SK-N-DZ (cell line): ENCODE data around the gene ARHGAP21.

Experiments
- DNase-seq: peaks from one replicate; pipeline ENCODE4 v3.0.0-alpha.2; 2015; ENCODE audit warnings: low spot score

Gene ARHGAP21

DNA sequence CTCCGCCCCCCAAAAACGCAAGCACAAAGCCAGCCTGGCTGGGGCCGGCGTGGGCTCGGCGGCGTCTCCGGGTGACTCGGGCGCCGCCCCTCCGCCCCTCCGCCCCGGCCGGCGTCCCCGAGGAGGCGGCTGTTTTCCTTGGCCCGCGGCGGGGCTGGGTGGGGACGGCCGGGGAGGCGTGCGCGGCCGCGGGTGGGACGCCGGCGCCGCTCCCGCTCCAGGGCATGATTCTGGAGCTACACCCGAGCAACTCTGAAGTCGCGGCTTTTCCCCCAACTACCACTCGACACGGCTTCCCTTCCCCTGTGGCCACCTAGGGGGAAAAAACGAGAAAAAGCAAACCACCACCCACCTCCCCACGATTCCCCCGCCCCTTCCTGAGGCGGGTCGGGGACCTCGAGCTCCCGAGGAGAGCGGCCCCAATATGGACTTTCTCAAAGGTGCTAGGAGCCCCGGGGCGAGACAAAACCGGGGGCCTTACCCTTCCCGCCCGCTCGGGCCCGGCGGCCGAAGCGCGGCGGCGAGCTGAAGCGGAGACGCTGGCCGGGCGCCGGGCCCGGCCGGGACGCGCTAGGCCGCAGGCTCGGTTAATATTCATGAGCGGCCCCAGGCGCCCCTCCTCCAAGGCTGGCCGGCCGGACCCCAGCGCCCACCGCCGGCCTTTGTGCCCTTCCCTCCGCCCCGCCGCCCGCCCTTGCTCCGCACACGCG lies 856 bp downstream of the ARHGAP21 start:
- peak; percentile 64 for DNase-seq

DNA sequence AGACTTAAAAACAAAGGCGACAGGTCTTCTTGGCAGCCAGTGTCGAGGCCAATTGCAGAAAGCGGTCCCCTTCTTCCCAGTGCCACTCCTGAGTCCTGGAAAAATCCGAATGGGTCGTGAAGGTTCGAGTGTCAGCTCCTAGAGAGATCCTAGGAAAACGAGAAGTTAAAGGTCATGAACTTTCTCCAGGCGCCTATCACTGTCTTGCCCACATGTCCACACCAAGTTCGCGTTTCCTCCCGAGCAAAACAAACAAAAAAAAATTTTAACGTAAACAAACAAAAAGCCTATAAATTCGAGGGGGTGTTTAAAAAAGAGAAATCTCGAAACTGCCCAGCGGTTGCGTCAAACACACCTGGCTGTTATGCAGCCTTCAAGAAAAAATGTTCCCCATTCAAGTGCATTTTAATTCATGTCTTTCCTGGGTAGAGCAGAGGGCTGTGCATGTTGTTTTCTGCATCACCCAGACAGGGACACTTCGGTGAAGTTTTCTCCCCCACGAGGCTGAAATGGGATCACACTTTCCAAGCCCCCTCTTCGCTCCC lies 1.5 kb downstream of the ARHGAP21 start:
- DNase-seq, result no peak

DNA sequence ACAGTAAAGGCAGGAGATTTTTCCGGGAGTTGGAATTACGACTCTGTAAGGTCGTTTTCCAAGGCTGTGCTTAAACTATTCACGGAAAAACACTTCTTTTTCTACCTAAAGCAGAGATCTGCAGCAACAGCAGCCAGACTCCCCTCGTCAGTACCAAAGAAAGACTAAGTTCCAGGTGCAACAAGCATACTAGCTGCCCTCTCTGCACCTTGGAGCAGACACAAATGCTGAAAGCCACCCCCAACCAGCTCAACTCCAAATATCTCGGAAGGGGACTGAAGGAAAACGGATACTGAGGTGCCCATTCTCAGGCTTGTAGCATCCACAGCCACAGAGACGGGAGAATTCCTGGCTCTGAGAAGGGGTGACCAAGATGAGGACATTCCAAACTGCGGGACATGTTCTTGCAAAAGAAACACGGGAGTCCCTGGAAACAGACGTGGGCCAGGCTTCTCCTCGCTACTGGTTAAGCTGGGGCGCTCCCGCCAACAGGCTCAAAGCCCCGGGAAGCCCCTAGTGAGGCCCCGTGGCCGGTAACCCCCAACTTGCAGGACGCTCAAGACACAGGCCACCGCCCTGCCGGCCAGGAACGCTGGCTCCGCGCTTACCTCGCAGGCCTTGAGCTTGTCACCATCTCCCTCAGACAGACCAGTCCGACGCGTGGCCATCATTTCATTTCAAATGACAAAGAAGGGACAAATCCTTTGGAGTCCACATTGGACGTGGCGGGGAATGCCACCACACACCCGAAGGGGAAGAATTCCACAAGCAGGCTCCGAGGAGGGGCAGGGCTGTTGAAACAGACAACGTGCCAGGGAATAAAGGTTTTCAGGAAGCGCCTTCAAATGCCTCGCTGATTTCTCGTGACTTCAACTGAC lies 2.2 kb downstream of the ARHGAP21 start:
- peak; percentile 30 for DNase-seq

GRCh38 chr10:24720096-24720495 lies 3.6 kb downstream of the ARHGAP21 start:
- DNase-seq, result no peak

- DNase-seq, result no peak
These were observed 5.4 kb downstream of the ARHGAP21 start for GRCh38 chr10:24718031-24718855.

GRCh38 chr10:24716295-24716694 lies 7.4 kb downstream of the ARHGAP21 start:
- DNase-seq, result no peak

- DNase-seq, result no peak
These were observed 8.4 kb downstream of the ARHGAP21 start for GRCh38 chr10:24715246-24715769.

- DNase-seq, result no peak
These were observed 10.6 kb downstream of the ARHGAP21 start for GRCh38 chr10:24713086-24713485.

- DNase-seq, result no peak
These were observed 12.2 kb downstream of the ARHGAP21 start for GRCh38 chr10:24711465-24711864.

GRCh38 chr10:24708081-24708480 lies 15.6 kb downstream of the ARHGAP21 start:
- DNase-seq, result no peak

DNA sequence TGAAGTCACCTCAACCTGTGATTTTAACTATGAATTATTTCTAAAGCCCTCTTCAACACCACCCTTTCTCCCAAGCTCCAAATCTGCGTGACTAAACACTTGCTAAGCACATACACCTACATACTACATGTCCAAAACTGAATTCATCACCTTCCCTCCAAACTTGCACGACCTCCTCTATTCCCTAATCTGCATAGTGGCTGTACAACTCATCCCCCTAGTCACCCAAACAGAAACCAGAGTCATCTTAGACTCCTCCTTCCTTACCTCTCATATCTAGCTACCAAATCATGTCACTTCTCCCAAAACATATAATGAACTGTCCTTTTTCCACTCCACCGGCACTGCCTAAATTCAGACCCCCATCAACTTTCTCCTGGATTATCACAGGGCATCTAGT lies 16.2 kb downstream of the ARHGAP21 start:
- no peak for DNase-seq

DNA sequence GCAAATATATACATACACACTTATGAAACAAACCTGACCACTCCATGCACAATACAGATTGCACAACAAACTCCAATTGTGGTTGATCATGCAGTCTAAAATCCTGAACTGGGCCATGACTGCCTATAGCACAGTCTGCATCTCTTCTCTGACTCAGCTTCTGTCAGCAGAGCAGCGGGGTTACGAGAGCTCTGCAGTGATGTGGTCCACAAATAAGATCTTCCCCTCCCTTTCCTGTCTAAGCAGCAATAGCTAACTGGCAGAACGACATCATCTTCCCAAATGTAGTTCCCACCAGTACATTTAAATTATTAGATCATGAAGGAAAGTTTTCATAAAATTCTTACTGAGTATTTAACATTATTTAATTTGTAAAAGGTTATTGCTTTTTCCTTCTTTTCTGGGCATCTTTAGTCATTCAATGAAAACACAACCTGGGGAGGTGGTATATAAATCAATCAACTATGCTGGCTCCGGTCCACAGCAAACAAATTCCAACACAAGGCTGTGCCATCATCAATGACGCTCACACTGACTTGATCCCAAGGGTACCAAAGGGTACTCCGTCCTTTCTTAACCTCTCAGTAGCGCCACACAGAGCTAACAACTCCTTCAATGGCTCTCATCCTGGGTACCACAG lies 17.1 kb downstream of the ARHGAP21 start:
- DNase-seq, result no peak

GRCh38 chr10:24703700-24704099 lies 20.0 kb downstream of the ARHGAP21 start:
- no peak for DNase-seq

DNA sequence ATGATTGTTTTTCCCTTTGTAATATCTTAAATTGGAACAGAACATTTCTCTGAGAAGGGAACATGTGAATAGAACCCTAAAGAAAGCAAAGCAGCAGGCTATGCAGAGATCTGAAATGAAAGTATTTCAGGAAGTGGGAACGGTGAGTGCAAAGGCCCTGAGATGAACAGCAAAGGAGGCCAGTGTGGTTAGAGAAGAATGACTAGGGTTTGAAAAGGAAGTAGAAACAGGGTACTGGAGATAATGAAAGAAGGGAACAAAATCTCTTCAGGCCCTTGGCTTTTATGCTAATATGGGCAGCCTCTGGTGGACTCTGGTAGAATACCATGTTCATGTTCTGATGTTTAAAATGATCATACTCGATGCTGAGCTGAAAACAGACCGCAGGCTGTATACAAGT lies 22.2 kb downstream of the ARHGAP21 start:
- no peak for DNase-seq

GRCh38 chr10:24700948-24701347 lies 22.7 kb downstream of the ARHGAP21 start:
- no peak for DNase-seq

- no peak for DNase-seq
These were observed 25.4 kb downstream of the ARHGAP21 start for GRCh38 chr10:24698270-24698669.

GRCh38 chr10:24697080-24697479 lies 26.6 kb downstream of the ARHGAP21 start:
- no peak for DNase-seq

GRCh38 chr10:24695452-24695851 lies 28.2 kb downstream of the ARHGAP21 start:
- DNase-seq, result no peak

- DNase-seq, result no peak
These were observed 29.6 kb downstream of the ARHGAP21 start for GRCh38 chr10:24694086-24694485.

DNA sequence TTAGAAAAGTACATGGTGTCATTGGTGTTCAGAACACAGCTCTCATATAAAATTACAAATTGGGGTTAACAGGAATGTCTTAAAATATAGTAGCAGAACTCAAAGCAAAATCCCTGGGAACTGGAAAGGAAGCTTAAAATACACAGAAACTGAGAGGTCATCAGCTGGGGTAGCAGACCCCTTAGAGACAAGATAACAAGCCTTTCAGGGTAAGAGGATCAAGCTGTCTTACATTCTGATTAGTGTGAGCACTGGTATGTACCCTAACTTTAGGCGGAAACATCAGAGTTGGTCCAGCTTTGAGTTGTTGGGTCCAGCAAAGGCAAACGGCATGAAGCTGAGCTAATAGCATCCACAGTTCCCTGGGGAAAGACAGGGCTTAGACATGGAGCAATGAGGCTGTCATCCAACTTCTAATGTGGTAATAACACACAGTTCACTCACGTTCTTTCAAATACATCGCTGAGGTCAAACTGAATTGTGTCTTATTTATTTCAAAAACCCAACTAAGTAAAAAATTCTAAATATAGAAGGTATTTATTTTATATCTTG lies 32.6 kb downstream of the ARHGAP21 start:
- DNase-seq, result no peak
